ENCODE measurements around the gene ART1. TPM values are rescaled to one million over a fixed set of nuclear protein-coding genes. Genes with fewer than 3 reads are reported as not detected.

Gene ART1
- total and polyA plus RNA-seq, 8 donors = not detected

DNA sequence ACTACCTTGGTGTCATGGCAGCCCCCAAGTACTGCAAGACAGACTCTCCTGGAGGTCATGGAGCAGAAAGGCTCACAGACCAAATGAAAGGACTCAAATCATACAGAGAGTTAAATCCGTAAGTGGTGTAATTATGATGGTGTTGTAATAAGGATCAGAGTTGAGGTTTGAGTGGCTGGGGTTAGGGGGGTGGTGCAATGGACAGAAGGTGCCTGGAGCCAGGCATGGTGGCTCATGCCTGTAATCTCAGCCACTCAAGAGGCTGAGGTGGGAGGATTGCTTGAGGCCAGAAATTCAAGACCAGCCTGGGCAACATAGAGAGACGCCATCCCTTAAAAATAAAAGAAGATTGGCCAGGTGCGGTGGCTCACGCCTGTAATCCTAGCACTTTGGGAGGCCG is 21.8 kb upstream of the ART1 start:
- FAIRE-seq = no peak
- Histone ChIP-seq H3K27ac (no peak overlapping the region), H3K9me3 (no peaks in the 10 kb centered on the region), H3K4me3 (no peak overlapping the region), H3K4me1 (no peaks in the 10 kb centered on the region), H3K27me3 (no peaks in the 10 kb centered on the region), H3K36me3 (no peaks in the 10 kb centered on the region)
- ATAC-seq = no peak
- DNase-seq = no peak
- intact Hi-C loops (cut with DNase I) = no loop called here
- TF ChIP-seq, protein P1, sequence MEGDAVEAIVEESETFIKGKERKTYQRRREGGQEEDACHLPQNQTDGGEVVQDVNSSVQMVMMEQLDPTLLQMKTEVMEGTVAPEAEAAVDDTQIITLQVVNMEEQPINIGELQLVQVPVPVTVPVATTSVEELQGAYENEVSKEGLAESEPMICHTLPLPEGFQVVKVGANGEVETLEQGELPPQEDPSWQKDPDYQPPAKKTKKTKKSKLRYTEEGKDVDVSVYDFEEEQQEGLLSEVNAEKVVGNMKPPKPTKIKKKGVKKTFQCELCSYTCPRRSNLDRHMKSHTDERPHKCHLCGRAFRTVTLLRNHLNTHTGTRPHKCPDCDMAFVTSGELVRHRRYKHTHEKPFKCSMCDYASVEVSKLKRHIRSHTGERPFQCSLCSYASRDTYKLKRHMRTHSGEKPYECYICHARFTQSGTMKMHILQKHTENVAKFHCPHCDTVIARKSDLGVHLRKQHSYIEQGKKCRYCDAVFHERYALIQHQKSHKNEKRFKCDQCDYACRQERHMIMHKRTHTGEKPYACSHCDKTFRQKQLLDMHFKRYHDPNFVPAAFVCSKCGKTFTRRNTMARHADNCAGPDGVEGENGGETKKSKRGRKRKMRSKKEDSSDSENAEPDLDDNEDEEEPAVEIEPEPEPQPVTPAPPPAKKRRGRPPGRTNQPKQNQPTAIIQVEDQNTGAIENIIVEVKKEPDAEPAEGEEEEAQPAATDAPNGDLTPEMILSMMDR (IDR thresholded peaks at IDR 0.05) = no peak
- WGBS, 2 donors = 91 to 95% methylated on average over 5 of the region's 5 CpGs

DNA sequence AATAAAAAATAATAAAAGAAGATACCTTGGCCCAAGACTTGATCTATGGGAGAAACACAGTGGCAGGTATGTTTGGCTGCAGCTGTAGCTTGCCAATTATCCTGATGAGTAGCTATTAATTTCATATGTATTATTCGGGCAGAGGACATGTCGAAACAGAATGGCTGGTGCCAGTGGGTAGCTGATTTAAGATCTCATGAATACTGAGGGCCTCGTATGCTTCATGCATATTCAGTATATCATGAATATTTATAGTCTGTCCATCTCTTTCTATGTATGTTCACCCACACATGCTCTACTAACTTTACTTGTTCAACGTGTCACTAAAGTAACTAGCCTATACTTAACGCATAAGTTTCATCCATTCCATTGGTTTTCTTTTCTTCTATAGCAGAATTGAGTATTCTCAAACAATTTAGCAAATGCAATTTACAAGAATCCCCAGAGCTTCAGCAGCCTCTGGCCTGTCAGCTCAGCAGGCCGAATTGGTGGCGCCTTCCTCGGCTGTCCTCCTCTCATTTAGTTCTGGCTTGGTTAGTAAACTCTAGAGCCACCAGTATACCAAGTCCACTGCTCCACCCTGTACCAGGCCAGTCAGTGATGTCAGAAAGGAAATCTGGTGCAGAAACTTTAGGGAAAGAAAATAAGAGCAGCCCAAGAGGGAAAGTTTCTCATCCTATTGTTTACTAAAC is 21.0 kb upstream of the ART1 start:
- TF ChIP-seq, protein P1 (IDR thresholded peaks at IDR 0.05) = no peak
- no peaks in the 10 kb centered on the region for H3K9me3 ChIP-seq
- no peak for ATAC-seq
- no peak for FAIRE-seq
- H3K36me3 ChIP-seq = no peaks in the 10 kb centered on the region
- no peak for DNase-seq
- WGBS, 2 donors = 59 to 61% methylated on average over 8 of the region's 8 CpGs
- no peaks in the 10 kb centered on the region for H3K27me3 ChIP-seq
- H3K4me1 ChIP-seq = no peaks in the 10 kb centered on the region
- H3K27ac ChIP-seq = no peak overlapping the region
- H3K4me3 ChIP-seq = no peak overlapping the region
- intact Hi-C loops (cut with DNase I) = no loop called here

DNA sequence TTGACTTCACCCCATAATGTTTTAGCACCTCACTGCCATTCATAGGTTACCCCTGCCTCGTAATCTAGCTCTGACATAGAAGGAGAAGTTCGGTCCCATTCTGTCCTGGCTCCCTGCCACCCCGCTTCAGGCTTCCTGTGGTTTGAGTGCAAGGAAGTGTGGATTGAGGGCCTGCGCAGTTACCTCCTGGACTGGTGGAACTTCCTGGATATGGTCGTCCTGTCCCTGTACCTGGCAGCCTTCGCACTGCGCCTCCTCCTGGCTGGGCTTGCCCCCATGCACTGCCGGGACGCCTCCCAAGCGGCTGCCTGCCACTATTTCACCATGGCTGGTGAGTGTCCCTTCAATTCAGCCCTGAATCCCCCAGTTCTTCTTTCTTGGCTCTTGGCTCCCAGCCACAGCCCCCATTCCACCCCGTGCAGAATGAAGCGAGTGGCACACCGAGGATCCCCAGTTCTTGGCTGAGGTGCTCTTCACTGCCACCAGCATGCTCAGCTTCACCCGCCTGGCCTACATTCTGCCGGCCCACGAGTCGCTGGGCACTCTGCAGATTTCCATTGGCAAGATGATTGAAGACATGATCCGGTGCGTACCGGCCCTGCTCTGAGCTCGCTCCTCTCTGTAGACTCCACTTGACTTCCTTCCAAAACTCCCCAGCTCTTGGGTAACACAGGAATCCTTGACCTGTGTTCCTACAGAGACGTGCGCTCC is 18.5 kb upstream of the ART1 start:
- FAIRE-seq (no peak), DNase-seq (peak in 1 of 6 donors; percentile 32), ATAC-seq (peak in 3 of 4 donors; percentile 8 to 60 (median 50))
- intact Hi-C loops (cut with DNase I) = no loop called here
- H3K4me1 ChIP-seq = no peaks in the 10 kb centered on the region
- H3K4me3 ChIP-seq = no peak overlapping the region
- H3K27me3 ChIP-seq = no peaks in the 10 kb centered on the region
- H3K9me3 ChIP-seq = no peaks in the 10 kb centered on the region
- no peak overlapping the region for H3K27ac ChIP-seq
- 85 to 86% methylated on average over 23 of the region's 23 CpGs for WGBS, 2 donors
- no peaks in the 10 kb centered on the region for H3K36me3 ChIP-seq
- TF ChIP-seq, protein P1 (IDR thresholded peaks at IDR 0.05) = no peak

DNA sequence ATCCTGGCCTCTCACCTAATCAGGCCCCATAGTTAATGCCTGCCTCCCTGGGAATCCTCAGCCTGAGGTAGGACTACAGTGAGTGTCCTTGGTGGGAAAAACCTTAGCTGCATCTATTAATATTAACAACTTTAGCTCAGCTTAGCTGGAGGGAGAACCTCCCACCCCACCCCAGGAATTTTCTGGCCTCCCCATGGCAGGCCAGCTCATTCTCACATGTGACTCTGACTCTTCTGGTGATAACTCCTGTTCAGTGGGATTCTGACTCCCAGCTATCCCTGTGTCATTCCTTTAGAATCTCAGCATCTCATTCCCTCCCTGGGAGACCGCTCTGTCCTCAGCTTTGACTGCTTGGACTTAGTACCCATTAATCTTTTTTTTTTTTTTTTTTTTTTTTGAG is 17.6 kb upstream of the ART1 start:
- DNase-seq (no peak), ATAC-seq (peak in 3 of 4 donors; percentile 12 to 58 (median 56)), FAIRE-seq (no peak)
- TF ChIP-seq, protein P1 (IDR thresholded peaks at IDR 0.05) = no peak
- H3K27me3 ChIP-seq = no peaks in the 10 kb centered on the region
- no peak overlapping the region for H3K4me3 ChIP-seq
- H3K27ac ChIP-seq = no peak overlapping the region
- intact Hi-C loops (cut with DNase I) = no loop called here
- no peaks in the 10 kb centered on the region for H3K36me3 ChIP-seq
- WGBS, 2 donors = 87 to 100% methylated on average over 1 of the region's 1 CpG
- no peaks in the 10 kb centered on the region for H3K4me1 ChIP-seq
- no peaks in the 10 kb centered on the region for H3K9me3 ChIP-seq

DNA sequence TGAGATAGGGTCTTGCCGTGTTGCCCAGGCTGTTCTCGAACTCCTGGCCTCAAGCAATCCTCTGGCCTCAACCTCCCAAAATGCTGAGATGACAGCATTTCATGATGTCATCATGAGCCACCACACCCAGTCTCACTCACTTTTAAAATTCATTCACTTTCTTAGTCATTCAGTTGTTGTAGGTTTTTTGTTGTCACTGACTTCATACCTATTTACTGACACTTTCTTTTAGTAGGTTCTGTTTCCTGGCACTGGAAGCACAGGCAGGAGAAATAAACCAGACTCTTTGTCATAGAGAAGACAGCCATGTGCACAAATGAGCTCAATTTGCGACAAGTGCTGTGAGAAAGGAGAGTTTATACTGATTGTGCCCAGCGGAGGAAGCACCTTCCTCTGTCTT is 13.6 kb upstream of the ART1 start:
- ATAC-seq (no peak), DNase-seq (no peak), FAIRE-seq (no peak)
- Histone ChIP-seq H3K4me1 (no peaks in the 10 kb centered on the region), H3K4me3 (no peak overlapping the region), H3K27ac (no peak overlapping the region), H3K36me3 (no peaks in the 10 kb centered on the region), H3K9me3 (no peaks in the 10 kb centered on the region), H3K27me3 (no peaks in the 10 kb centered on the region)
- intact Hi-C loops (cut with DNase I) = no loop called here
- WGBS, 2 donors = 86 to 87% methylated on average over 4 of the region's 4 CpGs
- TF ChIP-seq, protein P1 (IDR thresholded peaks at IDR 0.05) = no peak
